ENCODE measurements around the gene CRTAP. TPM values are rescaled to one million over a fixed set of nuclear protein-coding genes. Genes with fewer than 3 reads are reported as not detected.

Gene CRTAP
- total RNA-seq, 1 experiment from 2014 or later: 104 TPM

DNA sequence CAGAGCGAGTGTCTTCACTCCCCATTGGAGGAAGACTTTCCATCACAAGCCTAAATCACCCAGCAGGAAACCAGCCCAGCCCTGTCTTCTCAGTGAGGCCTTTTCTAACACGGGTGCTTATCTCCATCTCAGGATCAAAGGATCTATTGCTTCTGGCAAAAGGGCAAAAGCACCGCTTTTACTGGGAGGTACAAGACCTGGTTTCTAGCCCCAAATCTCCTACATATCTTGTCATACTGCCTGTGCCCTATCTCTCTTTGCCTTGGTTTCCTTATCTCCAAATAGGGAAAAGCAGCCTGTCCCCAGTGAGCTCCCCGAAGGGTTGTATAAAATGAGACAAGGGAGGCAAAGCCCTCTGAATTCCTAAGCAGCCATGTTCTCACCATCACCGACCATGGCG, 22.1 kb upstream of the CRTAP start:
- Histone ChIP-seq H3K9ac (ENCODE audit: low read length) (no peak overlapping the region), H3K4me3 (replicated peaks in 1 of 2; ENCODE audit: low read depth in 1 of 2, low read length in 2 of 2) (no peak overlapping the region), H3K27me3 (ENCODE audit: insufficient read depth, low read length) (no peaks in the 10 kb centered on the region), H3K27ac (ENCODE audit: low read depth, low read length) (no peak overlapping the region), H2AFZ (ENCODE audit: low read depth, low read length, poor library complexity, severe bottlenecking) (no peak overlapping the region), H4K20me1 (ENCODE audit: insufficient read depth) (no peaks in the 10 kb centered on the region), H3K9me2 (ENCODE audit: insufficient read depth) (no peaks in the 10 kb centered on the region), H3K79me2 (ENCODE audit: insufficient read depth, low read length) (peaks cover 40% of the 10 kb centered on the region), H3K36me3 (ENCODE audit: control insufficient read depth in 1 of 2, insufficient read depth in 2 of 2, low read length in 2 of 2) (peaks cover 0 to 8% of the 10 kb centered on the region in 2 experiments; a peak in 1 of 4 replicates), H3K4me2 (ENCODE audit: low read length) (no peak overlapping the region), H3K9me3 (ENCODE audit: control insufficient read depth in 1 of 2, insufficient read depth in 1 of 2, low read depth in 1 of 2, low read length in 2 of 2) (no peaks in the 10 kb centered on the region), H3K4me1 (ENCODE audit: control insufficient read depth in 1 of 2, insufficient read depth in 2 of 2, low read length in 2 of 2) (peaks cover 7 to 10% of the 10 kb centered on the region in 2 experiments; a peak in 3 of 4 replicates)
- DNase-seq (ENCODE audit: low read depth, low spot score): no peak
- intact Hi-C loops (cut with micrococcal nuclease): no loop called here
- POLR2A ChIA-PET: no interaction called here
- no peak for ATAC-seq
- CTCF ChIA-PET: no interaction called here
- BruUV-seq (replicated peaks): no TSS peak
- RAD21 ChIA-PET (ENCODE audit: low non-redundant PET in 1 of 2, low total read pairs in 2 of 2, uncharacterized antibody in 2 of 2, unreplicated experiment in 2 of 2): no interaction called here
- TF ChIP-seq EZH2phosphoT487 (IDR thresholded peaks at IDR 0.05; ENCODE audit: borderline replicate concordance): no peak
- TF ChIP-seq SRF (IDR thresholded peaks at IDR 0.05; ENCODE audit: low read depth): no peak
- TF ChIP-seq CEBPB (IDR thresholded peaks at IDR 0.05; ENCODE audit: low read depth): no peak
- TF ChIP-seq ELF1 (IDR thresholded peaks at IDR 0.05; ENCODE audit: borderline replicate concordance, low read depth): no peak
- TF ChIP-seq, protein P1, sequence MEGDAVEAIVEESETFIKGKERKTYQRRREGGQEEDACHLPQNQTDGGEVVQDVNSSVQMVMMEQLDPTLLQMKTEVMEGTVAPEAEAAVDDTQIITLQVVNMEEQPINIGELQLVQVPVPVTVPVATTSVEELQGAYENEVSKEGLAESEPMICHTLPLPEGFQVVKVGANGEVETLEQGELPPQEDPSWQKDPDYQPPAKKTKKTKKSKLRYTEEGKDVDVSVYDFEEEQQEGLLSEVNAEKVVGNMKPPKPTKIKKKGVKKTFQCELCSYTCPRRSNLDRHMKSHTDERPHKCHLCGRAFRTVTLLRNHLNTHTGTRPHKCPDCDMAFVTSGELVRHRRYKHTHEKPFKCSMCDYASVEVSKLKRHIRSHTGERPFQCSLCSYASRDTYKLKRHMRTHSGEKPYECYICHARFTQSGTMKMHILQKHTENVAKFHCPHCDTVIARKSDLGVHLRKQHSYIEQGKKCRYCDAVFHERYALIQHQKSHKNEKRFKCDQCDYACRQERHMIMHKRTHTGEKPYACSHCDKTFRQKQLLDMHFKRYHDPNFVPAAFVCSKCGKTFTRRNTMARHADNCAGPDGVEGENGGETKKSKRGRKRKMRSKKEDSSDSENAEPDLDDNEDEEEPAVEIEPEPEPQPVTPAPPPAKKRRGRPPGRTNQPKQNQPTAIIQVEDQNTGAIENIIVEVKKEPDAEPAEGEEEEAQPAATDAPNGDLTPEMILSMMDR (IDR thresholded peaks at IDR 0.05 in 2 of 3, conservative IDR thresholded peaks at IDR 0.05 in 1 of 3; ENCODE audit: borderline replicate concordance in 1 of 3, insufficient read depth in 1 of 3, low read depth in 2 of 3, low read length in 2 of 3): no peak
- no peak for TF ChIP-seq EZH2 (IDR thresholded peaks at IDR 0.05)
- TF ChIP-seq POLR2A (IDR thresholded peaks at IDR 0.05; ENCODE audit: borderline replicate concordance, extremely low read depth, insufficient read depth, insufficient read length): no peak
- no peak for TF ChIP-seq ZNF274 (IDR thresholded peaks at IDR 0.05; ENCODE audit: low read depth, low read length)
- TF ChIP-seq, protein P2, sequence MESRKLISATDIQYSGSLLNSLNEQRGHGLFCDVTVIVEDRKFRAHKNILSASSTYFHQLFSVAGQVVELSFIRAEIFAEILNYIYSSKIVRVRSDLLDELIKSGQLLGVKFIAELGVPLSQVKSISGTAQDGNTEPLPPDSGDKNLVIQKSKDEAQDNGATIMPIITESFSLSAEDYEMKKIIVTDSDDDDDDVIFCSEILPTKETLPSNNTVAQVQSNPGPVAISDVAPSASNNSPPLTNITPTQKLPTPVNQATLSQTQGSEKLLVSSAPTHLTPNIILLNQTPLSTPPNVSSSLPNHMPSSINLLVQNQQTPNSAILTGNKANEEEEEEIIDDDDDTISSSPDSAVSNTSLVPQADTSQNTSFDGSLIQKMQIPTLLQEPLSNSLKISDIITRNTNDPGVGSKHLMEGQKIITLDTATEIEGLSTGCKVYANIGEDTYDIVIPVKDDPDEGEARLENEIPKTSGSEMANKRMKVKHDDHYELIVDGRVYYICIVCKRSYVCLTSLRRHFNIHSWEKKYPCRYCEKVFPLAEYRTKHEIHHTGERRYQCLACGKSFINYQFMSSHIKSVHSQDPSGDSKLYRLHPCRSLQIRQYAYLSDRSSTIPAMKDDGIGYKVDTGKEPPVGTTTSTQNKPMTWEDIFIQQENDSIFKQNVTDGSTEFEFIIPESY (IDR thresholded peaks at IDR 0.05; ENCODE audit: extremely low read depth, insufficient replicate concordance, low read length): no peak
- TF ChIP-seq, protein P3, sequence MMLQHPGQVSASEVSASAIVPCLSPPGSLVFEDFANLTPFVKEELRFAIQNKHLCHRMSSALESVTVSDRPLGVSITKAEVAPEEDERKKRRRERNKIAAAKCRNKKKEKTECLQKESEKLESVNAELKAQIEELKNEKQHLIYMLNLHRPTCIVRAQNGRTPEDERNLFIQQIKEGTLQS (IDR thresholded peaks at IDR 0.05): no peak
